Measurements from ENCODE around the gene N4BP2L2.

GRCh38 chr13:32545083-32545482 lies 6.5 kb upstream of the N4BP2L2 start:
- no peak for TF ChIP-seq EZH2 (IDR thresholded peaks at IDR 0.05; ENCODE audit: insufficient read depth, poor library complexity, severe bottlenecking)
- TF ChIP-seq EZH2phosphoT487 (IDR thresholded peaks at IDR 0.05; ENCODE audit: insufficient read depth, low read depth), result no peak

Measured in GM23248 (cell line).